Lower lobe of right lung (tissue), 2 donors: ENCODE measurements around the gene KIF20A. TPM values are rescaled to one million over a fixed set of nuclear protein-coding genes. Genes with fewer than 3 reads are reported as not detected.

Source experiments
- ATAC-seq, 2 donors: fragments of 200-7000 bp; cut with Tn5 transposase; one replicate each; pipeline ENCODE4 v1.9.1; 2020 to 2022; ENCODE audit warnings: mild to moderate bottlenecking in 2 of 2, moderate library complexity in 2 of 2
- DNase-seq: peaks from one replicate; pipeline ENCODE4 v3.0.0-alpha.2; 2020
- H3K27ac ChIP-seq: fragments of 200-600 bp; one replicate; pipeline ENCODE4 v1.8.0; 2022
- H3K27me3 ChIP-seq: fragments of 200-600 bp; one replicate; pipeline ENCODE4 v1.8.0; 2022; ENCODE audit warnings: low read depth
- H3K36me3 ChIP-seq: fragments of 200-600 bp; one replicate; pipeline ENCODE4 v1.8.0; 2022; ENCODE audit warnings: mild to moderate bottlenecking
- H3K4me1 ChIP-seq: fragments of 200-600 bp; one replicate; pipeline ENCODE4 v1.8.0; 2022
- H3K4me3 ChIP-seq: fragments of 200-600 bp; one replicate; pipeline ENCODE4 v1.8.0; 2022; ENCODE audit warnings: mild to moderate bottlenecking
- H3K9me3 ChIP-seq: fragments of 200-600 bp; one replicate; pipeline ENCODE4 v1.8.0; 2022
- CTCF ChIP-seq: fragments of 200-600 bp; IDR thresholded peaks from one replicate; pipeline ENCODE4 v1.8.0; 2022; ENCODE audit warnings: antibody characterized with exemption, mild to moderate bottlenecking
- intact Hi-C: fragments of 100-400 bp; cut with DNase I; formaldehyde crosslinking; loops from one replicate; pipeline ENCODE4 v1.11.0; 2022
- total RNA-seq: library from RNA; stranded (reverse); fragmentation: NEBNext Ultra II Directional; extraction: Animal tissue kit (Norgen Biotek cat#: 25700); gene quantifications from one replicate; pipeline ENCODE4 v1.2.1, GENCODE V29; 2021
- donor health status: DM: no; HTN: yes; CAD: no; lungs with severe emphysema.

Gene KIF20A
- total RNA-seq, 1 donor from 2014 or later = 1.2 TPM

DNA sequence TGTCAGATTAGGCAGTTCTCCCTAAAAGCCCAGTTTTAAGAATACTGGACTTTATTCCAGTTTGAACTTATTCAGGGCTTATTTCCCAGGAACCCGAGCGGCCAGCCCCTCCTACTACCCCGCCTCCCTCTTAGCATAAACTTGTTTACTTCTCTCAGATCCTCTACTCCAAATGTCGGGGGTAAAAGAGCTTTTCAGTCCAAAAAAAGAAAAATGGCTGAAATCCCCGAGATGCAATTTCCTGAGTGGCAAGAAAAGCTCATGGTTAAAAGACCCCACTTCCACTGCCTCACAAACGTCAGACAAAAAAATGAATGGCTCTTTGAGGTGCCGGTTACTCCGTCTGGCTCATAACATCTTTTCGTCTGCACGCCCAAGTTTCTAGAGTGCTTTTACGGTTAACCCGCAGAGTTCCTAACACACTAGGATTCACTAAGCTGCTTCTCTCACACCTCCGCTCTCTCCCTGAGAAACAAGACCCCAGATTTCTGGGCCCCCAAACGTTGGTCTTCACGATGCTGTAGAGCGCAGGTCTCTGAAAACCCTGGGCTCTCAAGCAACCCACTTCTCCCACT, 884 bp upstream of the KIF20A start:
- Histone ChIP-seq H3K4me3 (peak overlapping the region; percentile 91), H3K27me3 (no peaks in the 10 kb centered on the region), H3K4me1 (peaks cover 32% of the 10 kb centered on the region), H3K9me3 (no peaks in the 10 kb centered on the region), H3K36me3 (peaks cover 43% of the 10 kb centered on the region), H3K27ac (peak overlapping the region; percentile 85)
- ATAC-seq (peak; percentile 46 to 77), DNase-seq (peak; percentile 61)
- TF ChIP-seq CTCF = no peak
- intact Hi-C loops = no loop called here

GRCh38 chr5:138179277-138179857, 455 bp downstream of the KIF20A start:
- TF ChIP-seq CTCF = no peak
- Histone ChIP-seq H3K4me1 (peaks cover 27% of the 10 kb centered on the region), H3K27me3 (no peaks in the 10 kb centered on the region), H3K36me3 (peaks cover 36% of the 10 kb centered on the region), H3K9me3 (no peaks in the 10 kb centered on the region), H3K27ac (no peak overlapping the region), H3K4me3 (peak overlapping the region; percentile 91)
- intact Hi-C loops = no loop called here
- DNase-seq = no peak
- no peak for ATAC-seq

GRCh38 chr5:138180183-138180782, 1.4 kb downstream of the KIF20A start:
- ATAC-seq (no peak), DNase-seq (no peak)
- no peak overlapping the region for H3K4me3 ChIP-seq
- H3K27me3 ChIP-seq = no peaks in the 10 kb centered on the region
- peaks cover 36% of the 10 kb centered on the region for H3K36me3 ChIP-seq
- intact Hi-C loops = no loop called here
- no peak overlapping the region for H3K27ac ChIP-seq
- TF ChIP-seq CTCF = no peak
- H3K4me1 ChIP-seq = peaks cover 27% of the 10 kb centered on the region
- H3K9me3 ChIP-seq = no peaks in the 10 kb centered on the region

DNA sequence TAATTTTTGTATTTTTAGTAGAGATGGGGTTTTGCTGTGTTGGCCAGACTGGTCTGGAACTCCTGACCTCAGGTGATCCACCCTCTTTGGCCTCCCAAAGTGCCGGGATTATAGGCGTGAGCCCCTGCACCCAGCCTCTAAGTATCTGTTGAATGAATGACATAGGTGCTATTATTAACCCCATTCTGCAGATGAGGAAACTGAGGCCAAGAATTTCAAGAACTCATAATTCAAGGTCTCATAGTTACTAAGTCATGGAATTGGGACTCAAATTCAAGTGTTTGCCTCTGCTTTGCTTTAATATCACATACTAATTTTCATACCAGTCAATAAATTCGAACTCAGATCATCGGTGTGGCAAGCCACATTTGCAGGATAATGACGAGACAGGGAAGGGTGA, 1.9 kb downstream of the KIF20A start:
- DNase-seq = no peak
- Histone ChIP-seq H3K27me3 (no peaks in the 10 kb centered on the region), H3K27ac (no peak overlapping the region), H3K4me3 (no peak overlapping the region), H3K9me3 (no peaks in the 10 kb centered on the region), H3K36me3 (peaks cover 36% of the 10 kb centered on the region), H3K4me1 (peaks cover 27% of the 10 kb centered on the region)
- no peak for TF ChIP-seq CTCF
- intact Hi-C loops = no loop called here
- no peak for ATAC-seq

DNA sequence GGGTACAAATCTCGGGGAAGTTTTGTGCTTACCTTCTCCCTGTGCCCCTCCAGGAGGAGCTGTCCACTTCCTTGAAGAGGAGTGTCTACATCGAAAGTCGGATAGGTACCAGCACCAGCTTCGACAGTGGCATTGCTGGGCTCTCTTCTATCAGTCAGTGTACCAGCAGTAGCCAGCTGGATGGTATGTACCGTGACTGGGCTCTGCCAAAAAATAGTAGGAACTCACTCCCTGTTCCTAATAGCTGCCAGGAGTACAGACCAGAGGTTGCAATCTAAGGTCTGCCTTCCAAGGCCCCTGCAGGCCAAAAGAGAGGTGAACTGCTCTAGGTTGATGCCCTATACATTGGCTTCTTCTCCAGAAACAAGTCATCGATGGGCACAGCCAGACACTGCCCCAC, 3.9 kb downstream of the KIF20A start:
- Histone ChIP-seq H3K36me3 (peaks cover 34% of the 10 kb centered on the region), H3K9me3 (no peaks in the 10 kb centered on the region), H3K4me3 (no peak overlapping the region), H3K27ac (no peak overlapping the region), H3K27me3 (no peaks in the 10 kb centered on the region), H3K4me1 (peaks cover 8% of the 10 kb centered on the region)
- DNase-seq (no peak), ATAC-seq (no peak)
- intact Hi-C loops = no loop called here
- no peak for TF ChIP-seq CTCF
